Common myeloid progenitor, CD34-positive (primary cell): ENCODE data around the gene DHRS4L2.
"Not testable (repeated sequence)": the region's sequence is repeated elsewhere in the genome, so short reads cannot be mapped to it uniquely, and the experiment has no call there.

Experiments used
- CTCF ChIA-PET: fragments of 350-600 bp; sonication (Branson Sonifier 250); formaldehyde crosslinking; loops from one replicate; lab custom pipeline; 2021; ENCODE audit warnings: antibody characterized with exemption; lab: Charles Lee
- POLR2A ChIA-PET: fragments of 350-600 bp; sonication (Branson Sonifier 250); formaldehyde crosslinking; loops from one replicate; lab custom pipeline; 2021; ENCODE audit warnings: antibody characterized with exemption; lab: Charles Lee
- DNase-seq, 3 donors: peaks; one replicate each; pipeline versions ENCODE4 v3.0.0 to v3.0.0-alpha.2; 2013
- H3K27ac ChIP-seq, 2 experiments: 1 replicate in 1 of 2; 2 replicates in 1 of 2; pipeline ENCODE4 v1.7.0; 2013; ENCODE audit warnings: inconsistent platforms in 2 of 2, low read length in 2 of 2, mild to moderate bottlenecking in 2 of 2, low read depth in 1 of 2, moderate library complexity in 1 of 2; ENCODE audit not compliant: severe bottlenecking in 2 of 2, insufficient read depth in 1 of 2, poor library complexity in 1 of 2
- H3K27me3 ChIP-seq, 5 experiments: replicated peaks in 2 of 5; 1 replicate in 3 of 5; 2 replicates in 2 of 5; pipeline versions ENCODE4 v1.6.1 to v1.7.0; 2013; ENCODE audit warnings: low read length in 4 of 5, mild to moderate bottlenecking in 2 of 5, moderate library complexity in 2 of 5, inconsistent platforms in 1 of 5; ENCODE audit not compliant: insufficient read depth in 5 of 5, control insufficient read depth in 4 of 5
- H3K36me3 ChIP-seq, 4 experiments: 1 replicate in 2 of 4; 2 replicates in 2 of 4; pipeline versions ENCODE4 v1.6.1 to v1.7.0; 2013; ENCODE audit warnings: low read length in 3 of 4, control low read depth in 1 of 4, mild to moderate bottlenecking in 1 of 4; ENCODE audit not compliant: control insufficient read depth in 4 of 4, insufficient read depth in 4 of 4
- H3K4me1 ChIP-seq, 4 experiments: 1 replicate in 3 of 4; 2 replicates in 1 of 4; pipeline versions ENCODE4 v1.6.1 to v1.7.1; 2013; ENCODE audit warnings: low read length in 3 of 4, mild to moderate bottlenecking in 3 of 4, control low read depth in 1 of 4, inconsistent platforms in 1 of 4, moderate library complexity in 1 of 4; ENCODE audit not compliant: control insufficient read depth in 4 of 4, insufficient read depth in 4 of 4; ENCODE audit errors: control extremely low read depth in 1 of 4
- H3K4me3 ChIP-seq, 7 experiments: 1 replicate in 4 of 7; 2 replicates in 3 of 7; pipeline versions ENCODE4 v1.5.1 to v1.7.0; 2013; ENCODE audit warnings: mild to moderate bottlenecking in 7 of 7, low read length in 6 of 7, moderate library complexity in 6 of 7, inconsistent platforms in 2 of 7, low read depth in 2 of 7, control low read depth in 1 of 7; ENCODE audit not compliant: insufficient read depth in 4 of 7, control insufficient read depth in 1 of 7; ENCODE audit errors: extremely low read depth in 1 of 7
- H3K9me3 ChIP-seq, 5 experiments: 1 replicate in 4 of 5; 2 replicates in 1 of 5; pipeline versions ENCODE4 v1.6.1 to v1.7.1; 2013; ENCODE audit warnings: low read length in 4 of 5, mild to moderate bottlenecking in 2 of 5, inconsistent platforms in 1 of 5, low read depth in 1 of 5, moderate library complexity in 1 of 5; ENCODE audit not compliant: control insufficient read depth in 4 of 5, insufficient read depth in 2 of 5; ENCODE audit errors: control extremely low read depth in 1 of 5
- WGBS: methylation state at CpG from one replicate; pipeline ENCODE4 v1.1.5; 2013; ENCODE audit not compliant: insufficient coverage; 5-methylcytosine and 5-hydroxymethylcytosine counted together

The DHRS4L2 gene

DNA sequence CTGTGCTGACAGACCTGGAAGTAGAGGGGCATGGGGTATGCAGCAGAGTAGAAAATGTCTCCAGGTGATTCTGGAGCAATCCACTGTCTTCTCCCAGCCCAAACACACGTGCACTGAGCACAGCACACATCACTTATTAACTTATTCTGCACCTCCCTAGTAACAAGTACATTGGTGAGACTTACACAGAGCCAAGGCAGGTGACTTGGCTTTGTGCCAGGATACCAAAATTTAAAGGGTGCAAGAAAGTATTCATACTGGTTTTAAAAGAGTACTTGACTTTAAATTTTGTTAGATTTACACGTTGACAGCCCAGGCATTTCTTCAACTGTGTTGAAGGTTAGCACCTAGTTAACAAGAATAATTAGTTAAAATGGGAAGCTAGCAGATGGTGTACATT lies 52.0 kb downstream of the DHRS4L2 start:
- ChIA-PET CTCF (interaction anchor here (2.6 kb wide), 1 partner anchor 16 kb away, joined by 16 read pairs; no protein-coding TSS in a partner anchor), POLR2A (no interaction called here)
- 88% methylated on average over 2 of the region's 2 CpGs for WGBS
- Histone ChIP-seq H3K4me1 (peaks cover 0 to 12% (median 7%) of the 10 kb centered on the region in 4 experiments), H3K27me3 (no peaks in the 10 kb centered on the region), H3K4me3 (no peak overlapping the region), H3K9me3 (no peaks in the 10 kb centered on the region), H3K36me3 (no peaks in the 10 kb centered on the region), H3K27ac (no peak overlapping the region)
- DNase-seq = no peak

DNA sequence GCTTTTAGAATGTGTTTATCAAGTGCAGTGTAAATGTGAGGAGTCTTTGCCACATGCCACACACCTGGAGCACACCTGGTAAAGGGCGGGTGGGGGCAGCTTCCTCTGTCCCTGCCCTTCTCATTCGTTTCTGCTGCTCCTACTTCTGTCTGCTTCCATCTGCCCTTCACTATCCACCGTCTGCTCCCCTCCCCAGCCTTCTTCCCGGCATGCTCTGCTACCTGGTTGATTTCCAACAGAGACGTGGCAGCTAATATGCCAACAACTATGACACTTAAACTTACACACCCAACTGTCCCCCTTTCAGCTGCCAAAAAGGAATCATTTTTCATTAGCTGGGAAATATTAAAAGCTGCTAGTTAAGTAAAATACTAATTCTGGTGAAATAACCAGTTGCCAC lies 54.0 kb downstream of the DHRS4L2 start:
- no peak overlapping the region for H3K27ac ChIP-seq
- ChIA-PET CTCF (interaction anchor here (1.0 to 2.6 kb wide), 8 partner anchors 8 to 59 kb away, joined by 3 to 16 read pairs (median 4); partner anchors contain the start of gene CARMIL3), POLR2A (no interaction called here)
- DNase-seq = no peak
- no peaks in the 10 kb centered on the region for H3K4me1 ChIP-seq
- WGBS = 84% methylated on average over 3 of the region's 5 CpGs
- H3K36me3 ChIP-seq = no peaks in the 10 kb centered on the region
- H3K9me3 ChIP-seq = no peaks in the 10 kb centered on the region
- no peak overlapping the region for H3K4me3 ChIP-seq
- no peaks in the 10 kb centered on the region for H3K27me3 ChIP-seq

DNA sequence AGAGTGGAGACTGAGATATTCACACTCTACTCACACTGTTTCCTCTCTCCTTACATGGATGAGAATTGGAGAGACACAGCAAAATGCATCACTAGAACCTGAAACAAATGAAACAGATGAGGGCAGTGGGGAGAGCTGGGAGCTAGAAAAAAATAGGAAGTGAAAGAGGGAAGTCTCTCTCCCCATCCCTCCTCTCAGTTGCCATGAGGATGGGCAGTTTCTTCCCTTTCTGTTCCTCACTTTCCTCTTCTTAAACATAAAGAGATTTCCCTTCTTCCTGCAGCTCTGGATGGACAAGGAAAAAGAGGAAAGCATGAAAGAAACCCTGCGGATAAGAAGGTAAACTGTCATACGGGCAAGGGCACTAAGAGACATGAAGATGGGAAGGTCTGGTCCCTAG lies 60.3 kb downstream of the DHRS4L2 start:
- POLR2A ChIA-PET = not testable (repeated sequence)
- no CpG with 5 or more reads among the region's 2 CpGs for WGBS

DNA sequence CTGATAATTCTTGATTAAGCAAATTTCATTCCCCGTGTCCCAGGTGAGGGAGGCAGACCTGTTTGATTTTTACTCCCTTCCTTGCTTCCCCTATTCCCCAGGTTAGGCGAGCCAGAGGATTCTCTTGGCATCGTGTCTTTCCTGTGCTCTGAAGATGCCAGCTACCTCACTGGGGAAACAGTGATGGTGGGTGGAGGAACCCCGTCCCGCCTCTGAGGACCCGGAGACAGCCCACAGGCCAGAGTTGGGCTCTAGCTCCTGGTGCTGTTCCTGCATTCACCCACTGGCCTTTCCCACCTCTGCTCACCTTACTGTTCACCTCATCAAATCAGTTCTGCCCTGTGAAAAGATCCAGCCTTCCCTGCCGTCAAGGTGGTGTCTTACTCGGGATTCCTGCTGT lies 62.0 kb downstream of the DHRS4L2 start:
- DNase-seq, POLR2A ChIA-PET, H3K4me3 ChIP-seq, H3K36me3 ChIP-seq, H3K27ac ChIP-seq, H3K9me3 ChIP-seq: not testable (repeated sequence)
- 100% methylated on average over 2 of the region's 8 CpGs for WGBS
- peaks cover 0 to 20% (median 17%) of the 10 kb centered on the region in 4 experiments for H3K4me1 ChIP-seq
- CTCF ChIA-PET = interaction anchor here (1.2 to 12.7 kb wide), 6 partner anchors 9 to 58 kb away, joined by 3 to 178 read pairs (median 8); partner anchors contain the start of gene PCK2
- H3K27me3 ChIP-seq = peaks cover 0 to 15% (median 9%) of the 10 kb centered on the region in 5 experiments

More for the DNA sequence above, 60.3 kb downstream of the DHRS4L2 start:
- not testable (repeated sequence) for DNase-seq, H3K27ac ChIP-seq, H3K4me3 ChIP-seq, H3K36me3 ChIP-seq, H3K9me3 ChIP-seq
- Histone ChIP-seq H3K4me1 (peaks cover 0 to 20% (median 17%) of the 10 kb centered on the region in 4 experiments), H3K27me3 (peaks cover 0 to 11% (median 9%) of the 10 kb centered on the region in 5 experiments)
- CTCF ChIA-PET = interaction anchor here (1.2 to 2.3 kb wide), 2 partner anchors 11 to 13 kb away, joined by 4 to 6 read pairs; no protein-coding TSS in a partner anchor

DNA sequence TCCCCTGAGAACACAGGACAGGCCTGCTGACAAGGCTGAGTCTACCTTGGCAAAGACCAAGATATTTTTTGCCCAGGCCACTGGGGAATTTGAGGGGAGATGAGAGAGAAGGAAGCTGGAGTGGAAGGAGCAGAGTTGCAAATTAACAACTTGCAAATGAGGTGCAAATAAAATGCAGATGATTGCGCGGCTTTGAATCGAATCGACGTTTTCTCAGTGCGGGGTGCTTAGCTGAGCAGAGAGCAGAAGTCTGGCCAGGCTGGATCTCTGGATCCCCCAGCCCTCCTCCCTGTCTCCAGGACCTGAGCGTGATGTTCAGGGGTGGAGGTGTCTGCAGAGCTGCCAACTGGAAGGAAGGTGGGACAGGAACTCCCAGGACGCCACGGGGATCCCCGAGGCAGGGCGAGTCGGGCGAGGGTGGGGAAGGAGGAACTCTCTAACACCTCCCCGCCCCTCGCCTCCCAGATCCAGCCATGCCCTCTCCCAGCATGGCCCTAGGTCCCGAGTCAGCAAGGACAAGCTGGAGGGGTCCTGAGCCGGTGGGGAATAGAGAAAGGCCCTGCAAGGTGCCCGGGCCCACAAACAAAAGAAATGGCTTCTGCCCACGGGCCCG lies 62.6 kb downstream of the DHRS4L2 start:
- POLR2A ChIA-PET = no interaction called here
- Histone ChIP-seq H3K9me3 (no peaks in the 10 kb centered on the region), H3K27ac (peak overlapping the region in 1 of 2 experiments; percentile 54), H3K4me3 (peak overlapping the region; percentile 38 to 86 (median 67)), H3K36me3 (no peaks in the 10 kb centered on the region), H3K4me1 (peaks cover 0 to 20% (median 17%) of the 10 kb centered on the region in 4 experiments), H3K27me3 (peaks cover 0 to 15% (median 9%) of the 10 kb centered on the region in 5 experiments)
- no peak for DNase-seq
- CTCF ChIA-PET = interaction anchor here (1.2 to 12.7 kb wide), 8 partner anchors 9 to 59 kb away, joined by 3 to 178 read pairs (median 4); partner anchors contain the start of gene PCK2
- WGBS = 29% methylated on average over 14 of the region's 20 CpGs

DNA sequence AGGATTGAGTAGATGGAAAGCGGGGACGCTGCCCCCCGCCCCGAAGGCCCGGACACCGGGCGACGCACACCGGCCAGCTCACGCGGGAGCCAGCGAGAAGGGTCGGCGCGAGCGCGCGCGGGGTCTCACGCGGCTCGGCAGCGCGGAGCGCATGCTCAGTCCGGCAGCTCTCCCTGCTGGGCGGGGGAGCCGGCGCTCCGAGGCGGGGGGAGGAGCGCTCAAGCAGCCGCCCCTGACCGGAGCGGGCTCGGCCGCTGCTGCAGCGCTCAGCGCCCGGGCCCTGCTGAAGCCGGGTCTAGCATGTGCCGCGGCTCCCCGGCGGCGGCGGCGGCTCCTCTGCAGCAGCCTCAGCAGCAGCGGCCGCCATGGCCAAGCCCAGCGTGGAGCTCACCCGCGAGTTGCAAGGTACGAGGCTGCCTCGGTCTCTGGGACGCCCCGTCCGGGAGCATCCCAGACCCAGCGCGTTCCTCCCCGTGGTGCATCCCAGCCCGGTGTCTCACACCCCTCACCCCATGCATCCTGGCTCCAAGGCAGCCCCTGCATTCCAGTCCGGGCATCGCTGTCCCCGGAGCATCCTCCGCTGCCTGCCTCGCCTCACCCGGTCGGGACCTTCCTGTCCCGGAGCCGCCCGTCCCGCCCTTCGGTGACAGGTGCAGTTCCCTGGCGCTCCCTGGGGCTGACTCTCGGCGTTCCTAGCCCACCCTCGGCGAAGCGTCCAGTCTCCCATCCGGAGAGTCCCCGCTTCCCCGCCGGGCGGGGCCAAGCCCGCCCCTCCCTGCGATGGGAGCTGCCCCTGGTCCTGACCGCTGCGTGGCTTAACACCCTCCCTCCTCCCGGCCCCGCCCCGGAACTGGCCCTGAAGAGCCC lies 63.3 kb downstream of the DHRS4L2 start, which contains the start of gene CARMIL3:
TSS of gene CARMIL3 (plus strand) at position 221 of the 867 bp plus-strand sequence. CDS start at position 366, 145 bp downstream.
- ChIA-PET POLR2A (no interaction called here), CTCF (interaction anchor here (1.2 to 12.7 kb wide), 8 partner anchors 9 to 59 kb away, joined by 3 to 178 read pairs (median 5); partner anchors contain the start of gene PCK2)
- H3K4me3 ChIP-seq = peak within 1 kb of the TSS; percentile 38 to 86 (median 67)
- WGBS = 0% methylated on average over 83 of the region's 92 CpGs
- H3K9me3 ChIP-seq = no peaks in the 10 kb centered on the region
- H3K4me1 ChIP-seq = peaks cover 0 to 20% (median 17%) of the 10 kb centered on the region in 4 experiments
- H3K27me3 ChIP-seq = peaks cover 0 to 15% (median 9%) of the 10 kb centered on the region in 5 experiments
- H3K36me3 ChIP-seq = no peaks in the 10 kb centered on the region
- peak; percentile 40 to 59 (median 51) for DNase-seq
- peak within 1 kb of the TSS in 1 of 2 experiments; percentile 54 for H3K27ac ChIP-seq
